Measurements from ENCODE around the gene BPIFB6. TPM values are rescaled to one million over a fixed set of nuclear protein-coding genes. Genes with fewer than 3 reads are reported as not detected.
A peak's percentile ranks its signal among the peaks of the same experiment; 100 is the strongest.

BPIFB6 gene
- total RNA-seq, 3 donors from 2014 or later: not detected

DNA sequence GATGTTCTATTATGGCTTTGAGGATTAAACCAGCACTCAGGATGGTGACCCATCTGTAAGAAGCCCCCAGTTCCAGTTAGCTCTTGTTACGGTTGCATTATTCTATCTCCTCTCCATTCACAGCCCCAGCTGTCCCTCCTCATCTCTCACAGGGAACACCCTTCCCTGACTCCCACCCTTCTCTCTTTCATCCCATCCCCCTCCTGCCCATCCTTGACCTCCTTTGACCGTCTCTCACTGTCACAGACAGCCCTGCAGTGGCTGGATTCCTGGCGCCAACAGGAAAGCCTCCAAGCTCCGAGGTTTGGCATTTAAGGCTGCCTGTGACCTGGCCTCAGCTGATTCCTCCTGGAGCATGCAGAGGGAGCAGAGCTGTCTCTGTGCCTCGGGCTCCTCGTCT, 43.8 kb downstream of the BPIFB6 start:
- intact Hi-C loops (cut with DNase I; ENCODE audit: low total_unique reads): loop anchor here (10.0 kb wide), 1 partner anchor 160 kb away; no protein-coding TSS in a partner anchor
- TF ChIP-seq, protein P1, sequence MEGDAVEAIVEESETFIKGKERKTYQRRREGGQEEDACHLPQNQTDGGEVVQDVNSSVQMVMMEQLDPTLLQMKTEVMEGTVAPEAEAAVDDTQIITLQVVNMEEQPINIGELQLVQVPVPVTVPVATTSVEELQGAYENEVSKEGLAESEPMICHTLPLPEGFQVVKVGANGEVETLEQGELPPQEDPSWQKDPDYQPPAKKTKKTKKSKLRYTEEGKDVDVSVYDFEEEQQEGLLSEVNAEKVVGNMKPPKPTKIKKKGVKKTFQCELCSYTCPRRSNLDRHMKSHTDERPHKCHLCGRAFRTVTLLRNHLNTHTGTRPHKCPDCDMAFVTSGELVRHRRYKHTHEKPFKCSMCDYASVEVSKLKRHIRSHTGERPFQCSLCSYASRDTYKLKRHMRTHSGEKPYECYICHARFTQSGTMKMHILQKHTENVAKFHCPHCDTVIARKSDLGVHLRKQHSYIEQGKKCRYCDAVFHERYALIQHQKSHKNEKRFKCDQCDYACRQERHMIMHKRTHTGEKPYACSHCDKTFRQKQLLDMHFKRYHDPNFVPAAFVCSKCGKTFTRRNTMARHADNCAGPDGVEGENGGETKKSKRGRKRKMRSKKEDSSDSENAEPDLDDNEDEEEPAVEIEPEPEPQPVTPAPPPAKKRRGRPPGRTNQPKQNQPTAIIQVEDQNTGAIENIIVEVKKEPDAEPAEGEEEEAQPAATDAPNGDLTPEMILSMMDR (IDR thresholded peaks at IDR 0.05): no peak
- TF ChIP-seq POLR2AphosphoS5 (IDR thresholded peaks at IDR 0.05) (no peak), POLR2A (IDR thresholded peaks at IDR 0.05) (no peak)
- no peak overlapping the region for H3K27ac ChIP-seq
- H3K4me3 ChIP-seq: no peak overlapping the region
- no peak for DNase-seq (ENCODE audit: low spot score in 2 of 2)
- no peaks in the 10 kb centered on the region for H3K36me3 ChIP-seq
- peaks cover 0 to 16% of the 10 kb centered on the region in 2 donors for H3K27me3 ChIP-seq
- H3K4me1 ChIP-seq: no peaks in the 10 kb centered on the region
- H3K9me3 ChIP-seq: no peaks in the 10 kb centered on the region

DNA sequence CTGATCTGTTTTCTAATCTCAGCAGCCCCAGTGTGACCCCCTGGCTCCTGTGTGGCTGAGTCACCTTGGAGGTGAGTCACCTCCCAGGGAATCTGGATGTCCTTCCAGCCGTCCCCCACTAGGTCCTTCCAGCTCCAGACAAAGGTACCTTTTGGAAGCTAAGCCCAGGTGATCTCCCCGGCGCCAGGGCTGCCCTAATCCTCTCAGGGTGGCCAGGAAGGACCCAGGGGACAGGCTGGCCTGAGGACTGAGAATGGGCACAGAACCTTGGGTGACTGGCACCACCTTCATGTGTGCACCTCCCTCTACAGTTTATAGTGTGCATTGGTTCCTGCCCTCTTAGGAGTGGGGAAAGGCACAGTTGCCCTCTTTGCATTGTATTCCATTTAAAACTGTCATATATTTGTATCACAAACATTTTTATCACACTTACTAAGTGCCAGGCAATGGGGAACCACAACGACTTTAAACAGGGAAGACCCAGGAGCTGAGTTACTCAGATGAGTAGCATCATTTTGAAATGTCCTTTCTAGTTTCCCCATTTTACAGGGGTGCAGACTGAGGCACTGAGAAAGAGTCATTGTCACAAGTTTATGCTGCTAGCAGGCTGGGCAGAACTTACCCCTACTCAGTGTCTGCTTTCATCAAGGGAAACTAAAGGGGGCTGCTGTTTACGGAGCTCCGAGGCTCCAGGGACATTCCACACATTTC, 45.4 kb downstream of the BPIFB6 start:
- no peak for DNase-seq (ENCODE audit: low spot score in 2 of 2)
- Histone ChIP-seq H3K4me1 (no peaks in the 10 kb centered on the region), H3K36me3 (no peaks in the 10 kb centered on the region), H3K27me3 (peaks cover 0 to 13% of the 10 kb centered on the region in 2 donors), H3K27ac (no peak overlapping the region), H3K9me3 (no peaks in the 10 kb centered on the region), H3K4me3 (no peak overlapping the region)
- TF ChIP-seq POLR2AphosphoS5 (IDR thresholded peaks at IDR 0.05) (no peak), POLR2A (IDR thresholded peaks at IDR 0.05) (no peak)
- TF ChIP-seq, protein P1 (IDR thresholded peaks at IDR 0.05): peak in 2 of 3 donors; percentile 17 to 39
- intact Hi-C loops (cut with DNase I; ENCODE audit: low total_unique reads): loop anchor here (10.0 kb wide), 1 partner anchor 162 kb away; no protein-coding TSS in a partner anchor

DNA sequence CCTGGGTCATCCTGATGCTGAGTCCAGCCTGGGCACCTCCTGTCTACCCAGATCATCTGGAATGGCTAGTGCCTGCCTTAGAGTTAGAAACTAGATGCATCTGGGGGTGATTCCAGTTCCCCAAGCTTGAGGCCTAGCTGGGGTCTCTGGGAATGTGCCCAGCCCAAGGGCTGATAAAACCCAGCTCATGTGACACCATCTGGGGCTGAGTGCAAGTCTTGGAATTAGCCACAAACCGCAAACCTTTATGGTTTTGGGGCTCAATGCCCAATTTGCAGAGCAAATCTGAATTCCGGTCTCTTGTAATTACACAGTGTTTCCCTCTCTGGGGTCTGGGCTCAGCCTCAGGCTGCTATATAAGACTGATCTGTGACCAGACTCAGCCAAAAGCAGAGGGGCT, 47.8 kb downstream of the BPIFB6 start, which contains the start of gene BPIFB4:
Gene BPIFB4 (plus strand): TSS at position 385 of the 400 bp plus-strand sequence. CDS start 1,884 bp downstream, outside the sequence.
- H3K27ac ChIP-seq: no peak within 1 kb of the TSS
- H3K4me3 ChIP-seq: no peak within 1 kb of the TSS
- no peak for DNase-seq (ENCODE audit: low spot score in 2 of 2)
- no peaks in the 10 kb centered on the region for H3K36me3 ChIP-seq
- intact Hi-C loops (cut with DNase I; ENCODE audit: low total_unique reads): loop anchor here (10.0 kb wide), 1 partner anchor 164 kb away; no protein-coding TSS in a partner anchor
- no peaks in the 10 kb centered on the region for H3K9me3 ChIP-seq
- H3K4me1 ChIP-seq: no peaks in the 10 kb centered on the region
- peaks cover 0 to 11% of the 10 kb centered on the region in 2 donors for H3K27me3 ChIP-seq
- no peak for TF ChIP-seq POLR2A (IDR thresholded peaks at IDR 0.05)
- TF ChIP-seq, protein P1 (IDR thresholded peaks at IDR 0.05): no peak
- no peak for TF ChIP-seq POLR2AphosphoS5 (IDR thresholded peaks at IDR 0.05)

DNA sequence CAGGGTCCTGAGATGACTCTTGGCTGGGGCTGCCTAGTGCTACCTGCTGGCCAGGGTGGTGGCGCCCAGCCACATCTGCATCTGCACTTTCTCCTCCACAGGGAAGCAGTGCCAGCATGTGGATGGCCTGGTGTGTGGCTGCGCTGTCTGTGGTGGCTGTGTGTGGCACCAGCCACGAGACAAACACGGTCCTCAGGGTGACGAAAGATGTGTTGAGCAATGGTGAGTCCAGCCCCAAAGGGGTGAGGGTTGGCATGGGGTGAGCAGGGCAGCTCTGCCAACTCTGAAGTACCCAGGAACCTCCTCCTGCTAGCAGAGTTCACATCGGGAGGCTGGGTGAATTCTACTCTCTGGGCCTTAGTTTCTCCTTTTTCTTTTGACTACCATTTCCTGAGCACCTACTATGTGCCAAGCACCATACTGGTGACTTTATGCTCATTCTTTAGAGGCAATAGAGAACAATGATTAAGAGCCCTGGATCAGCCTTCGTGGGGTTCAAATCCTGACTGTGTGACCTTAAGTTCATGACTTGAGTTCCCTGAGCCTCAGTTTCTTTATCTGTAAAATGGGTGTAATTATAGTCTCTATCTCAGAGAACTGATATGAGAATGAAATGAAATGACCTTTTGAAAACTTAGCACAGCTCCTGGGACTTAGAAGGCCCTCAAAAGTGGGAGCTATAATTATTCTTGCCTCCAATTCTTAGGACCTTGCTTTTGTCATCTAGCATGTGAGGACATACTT, 50.1 kb downstream of the BPIFB6 start:
- peaks cover 0 to 4% of the 10 kb centered on the region in 2 donors for H3K27me3 ChIP-seq
- H3K4me3 ChIP-seq: no peak overlapping the region
- no peaks in the 10 kb centered on the region for H3K4me1 ChIP-seq
- no peaks in the 10 kb centered on the region for H3K9me3 ChIP-seq
- intact Hi-C loops (cut with DNase I; ENCODE audit: low total_unique reads): no loop called here
- H3K36me3 ChIP-seq: no peaks in the 10 kb centered on the region
- TF ChIP-seq POLR2AphosphoS5 (IDR thresholded peaks at IDR 0.05) (no peak), POLR2A (IDR thresholded peaks at IDR 0.05) (no peak)
- TF ChIP-seq, protein P1 (IDR thresholded peaks at IDR 0.05): no peak
- H3K27ac ChIP-seq: no peak overlapping the region
- DNase-seq (ENCODE audit: low spot score in 2 of 2): no peak

DNA sequence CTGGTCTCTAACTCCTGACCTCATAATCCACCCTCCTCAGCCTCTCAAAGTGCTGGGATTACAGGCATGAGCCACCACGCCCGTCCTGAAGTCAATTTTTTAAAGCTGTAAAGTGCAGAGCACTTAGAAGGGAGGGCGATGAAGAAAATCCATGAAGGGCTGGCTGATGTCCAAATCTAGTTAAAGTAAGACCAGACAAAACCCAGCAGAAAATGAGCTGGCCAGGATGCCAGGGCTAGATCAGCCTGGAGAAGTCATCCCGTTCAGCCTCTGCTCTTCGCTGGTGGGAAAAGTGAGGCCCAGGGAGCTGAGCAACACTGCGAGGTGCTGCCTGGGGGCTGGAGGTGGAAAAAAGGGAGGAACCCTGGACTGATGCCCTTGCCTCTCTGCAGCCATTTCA, 51.1 kb downstream of the BPIFB6 start:
- intact Hi-C loops (cut with DNase I; ENCODE audit: low total_unique reads): no loop called here
- H3K9me3 ChIP-seq: no peaks in the 10 kb centered on the region
- H3K27ac ChIP-seq: no peak overlapping the region
- H3K4me3 ChIP-seq: no peak overlapping the region
- peaks cover 0 to 4% of the 10 kb centered on the region in 2 donors for H3K27me3 ChIP-seq
- no peak for DNase-seq (ENCODE audit: low spot score in 2 of 2)
- H3K4me1 ChIP-seq: no peaks in the 10 kb centered on the region
- no peak for TF ChIP-seq POLR2A (IDR thresholded peaks at IDR 0.05)
- TF ChIP-seq POLR2AphosphoS5 (IDR thresholded peaks at IDR 0.05): no peak
- TF ChIP-seq, protein P1 (IDR thresholded peaks at IDR 0.05): no peak
- no peaks in the 10 kb centered on the region for H3K36me3 ChIP-seq

Measured in breast epithelium (tissue), 4 donors.